Transverse colon (tissue), 4 donors: ENCODE measurements around the gene ACACA.

Experiments used
- POLR2A ChIP-seq: fragments of 450-650 bp; IDR thresholded peaks from one replicate; pipeline ENCODE4 v1.6.1; 2016; ENCODE audit warnings: antibody characterized with exemption, mild to moderate bottlenecking, moderate library complexity
- POLR2AphosphoS5 ChIP-seq, 3 donors: sonication (generic); formaldehyde crosslinking; IDR thresholded peaks; one replicate each; pipeline ENCODE4 v1.6.1; 2016; ENCODE audit warnings: antibody characterized with exemption in 3 of 3
- TF ChIP-seq, protein P1 (sequence below), 5 experiments: fragments of 200-600 bp in 3 of 5; fragments of 450-650 bp in 2 of 5; sonication (generic) in 3 of 5; IDR thresholded peaks; 1 replicate in 2 of 5; 2 replicates in 3 of 5; pipeline ENCODE4 v1.5.1; 2016 to 2017; ENCODE audit warnings: antibody characterized with exemption in 5 of 5, inconsistent platforms in 3 of 5, mild to moderate bottlenecking in 2 of 5, moderate library complexity in 1 of 5

DNA sequence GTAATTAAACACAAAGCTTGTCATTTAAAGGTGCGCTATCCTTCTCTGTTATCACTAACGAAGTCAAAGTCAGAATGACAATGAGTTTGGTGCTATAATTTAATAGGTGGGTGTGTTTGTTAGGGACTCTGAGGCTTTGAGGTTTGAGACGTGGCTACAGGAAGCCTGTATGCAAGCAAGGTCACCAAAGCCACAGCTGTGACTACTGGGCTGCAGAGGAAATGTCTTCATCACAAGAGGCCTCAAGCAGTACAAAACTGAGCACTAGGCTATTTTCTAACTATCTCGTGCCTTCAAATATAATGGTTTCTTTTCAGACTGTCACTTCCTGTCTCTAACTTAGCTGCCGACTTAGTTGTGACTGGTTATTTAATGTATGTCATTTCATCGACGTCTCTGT is 316.7 kb downstream of the ACACA start:
- TF ChIP-seq, protein P1, sequence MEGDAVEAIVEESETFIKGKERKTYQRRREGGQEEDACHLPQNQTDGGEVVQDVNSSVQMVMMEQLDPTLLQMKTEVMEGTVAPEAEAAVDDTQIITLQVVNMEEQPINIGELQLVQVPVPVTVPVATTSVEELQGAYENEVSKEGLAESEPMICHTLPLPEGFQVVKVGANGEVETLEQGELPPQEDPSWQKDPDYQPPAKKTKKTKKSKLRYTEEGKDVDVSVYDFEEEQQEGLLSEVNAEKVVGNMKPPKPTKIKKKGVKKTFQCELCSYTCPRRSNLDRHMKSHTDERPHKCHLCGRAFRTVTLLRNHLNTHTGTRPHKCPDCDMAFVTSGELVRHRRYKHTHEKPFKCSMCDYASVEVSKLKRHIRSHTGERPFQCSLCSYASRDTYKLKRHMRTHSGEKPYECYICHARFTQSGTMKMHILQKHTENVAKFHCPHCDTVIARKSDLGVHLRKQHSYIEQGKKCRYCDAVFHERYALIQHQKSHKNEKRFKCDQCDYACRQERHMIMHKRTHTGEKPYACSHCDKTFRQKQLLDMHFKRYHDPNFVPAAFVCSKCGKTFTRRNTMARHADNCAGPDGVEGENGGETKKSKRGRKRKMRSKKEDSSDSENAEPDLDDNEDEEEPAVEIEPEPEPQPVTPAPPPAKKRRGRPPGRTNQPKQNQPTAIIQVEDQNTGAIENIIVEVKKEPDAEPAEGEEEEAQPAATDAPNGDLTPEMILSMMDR (IDR thresholded peaks at IDR 0.05), result no peak
- TF ChIP-seq POLR2A (no peak), POLR2AphosphoS5 (IDR thresholded peaks at IDR 0.05) (no peak)
